Measurements from ENCODE around the gene GFAP.
A peak's percentile ranks its signal among the peaks of the same experiment; 100 is the strongest.
"Not testable (repeated sequence)": the region's sequence is repeated elsewhere in the genome, so short reads cannot be mapped to it uniquely, and the experiment has no call there.

The GFAP gene

GRCh38 chr17:44915321-44915726, at the start of gene GFAP:
Gene GFAP (minus strand): TSS chr17:44915500. CDS start chr17:44915486, 14 bp downstream.
- no peak for DNase-seq

DNA sequence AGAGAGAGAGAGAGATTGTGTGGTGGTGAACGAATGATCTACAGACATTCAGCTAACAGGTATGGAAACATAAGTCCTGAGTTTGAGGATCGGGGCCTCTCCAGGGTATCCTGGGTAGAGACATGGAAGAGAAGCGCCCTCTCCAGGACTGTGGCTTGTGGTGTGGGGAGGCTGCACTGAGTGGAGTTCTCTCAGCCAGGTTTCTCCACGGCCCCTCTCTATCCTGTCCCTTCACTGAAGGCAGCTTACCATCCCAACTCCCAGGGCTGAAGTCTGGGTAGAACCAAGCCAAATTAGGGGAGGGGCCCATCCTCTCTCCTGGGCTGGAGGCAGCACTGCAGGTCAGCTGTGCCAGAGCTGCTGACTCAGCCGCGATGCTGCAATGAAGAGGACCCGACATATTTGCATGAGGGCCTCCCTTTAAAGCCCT, 46.6 kb upstream of the GFAP start:
- DNase-seq, result no peak

DNA sequence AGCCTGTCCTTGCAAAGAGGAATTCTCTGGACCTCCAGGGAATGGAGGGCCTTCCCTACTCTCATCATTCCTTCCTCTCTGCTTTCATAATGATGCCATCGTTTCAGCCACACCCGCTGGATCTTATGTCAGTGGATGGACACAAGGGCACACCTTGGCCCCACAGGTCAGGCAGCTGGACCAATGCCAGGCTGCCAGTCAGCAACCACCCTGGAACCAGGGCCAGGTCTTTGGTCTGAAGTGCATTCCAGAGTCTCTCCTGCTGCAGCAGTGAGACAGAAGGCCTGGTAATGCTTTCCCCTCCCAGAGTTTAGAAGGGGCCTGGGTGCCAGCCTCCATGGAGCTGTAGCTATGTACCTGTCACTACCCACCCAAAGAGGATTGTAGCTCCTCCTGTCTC, 45.4 kb upstream of the GFAP start:
- DNase-seq, result no peak

- DNase-seq, result no peak
Observed at GRCh38 chr17:44959821-44960531, 44.7 kb upstream of the GFAP start.

DNA sequence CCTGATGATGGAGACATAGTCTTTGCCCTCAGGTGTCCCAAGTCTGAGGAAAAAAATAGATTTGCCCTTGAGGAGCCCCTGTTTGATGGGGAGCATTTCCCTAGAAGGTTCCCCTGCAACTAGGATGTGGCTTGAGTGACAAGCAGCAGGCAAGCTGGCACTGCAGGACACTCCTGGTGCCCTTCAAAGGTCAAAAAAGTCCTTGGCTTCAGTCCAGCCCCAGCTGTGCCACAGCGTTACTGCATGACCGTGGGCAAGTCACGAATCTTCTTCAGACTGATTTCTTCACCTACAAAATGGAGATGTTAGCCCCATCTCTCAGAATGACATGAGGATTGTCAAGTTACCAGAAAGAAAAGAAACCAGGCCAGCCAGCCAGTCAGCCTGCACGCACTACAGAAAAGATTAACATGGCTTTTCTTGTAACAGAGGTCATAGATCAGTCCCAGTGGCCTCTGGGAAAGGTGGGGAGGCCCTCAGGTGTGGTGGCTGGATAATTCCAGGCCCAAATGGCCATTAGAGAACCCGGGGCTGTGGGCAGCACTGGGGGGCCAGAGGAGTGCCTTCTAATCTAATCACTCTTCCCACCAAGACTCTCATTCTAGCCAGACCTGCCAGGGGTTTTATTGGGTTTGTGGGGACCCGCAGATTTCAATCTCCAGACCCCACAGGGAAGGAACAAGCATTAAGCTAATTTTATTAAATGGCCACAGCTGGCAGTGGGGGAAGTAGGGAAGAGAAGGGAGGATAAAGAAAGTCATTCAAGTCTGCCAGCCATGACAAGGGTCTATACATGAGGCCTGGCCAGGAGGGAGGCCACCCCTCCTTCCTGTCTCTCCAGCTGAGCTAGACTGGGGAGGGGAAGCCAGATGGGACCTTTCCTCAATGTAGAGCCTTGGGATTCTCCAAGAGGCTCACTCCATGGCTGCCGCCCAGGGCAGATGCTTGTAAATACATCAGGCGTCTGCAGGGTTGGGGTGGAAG, 42.0 kb upstream of the GFAP start:
- no peak for DNase-seq

DNA sequence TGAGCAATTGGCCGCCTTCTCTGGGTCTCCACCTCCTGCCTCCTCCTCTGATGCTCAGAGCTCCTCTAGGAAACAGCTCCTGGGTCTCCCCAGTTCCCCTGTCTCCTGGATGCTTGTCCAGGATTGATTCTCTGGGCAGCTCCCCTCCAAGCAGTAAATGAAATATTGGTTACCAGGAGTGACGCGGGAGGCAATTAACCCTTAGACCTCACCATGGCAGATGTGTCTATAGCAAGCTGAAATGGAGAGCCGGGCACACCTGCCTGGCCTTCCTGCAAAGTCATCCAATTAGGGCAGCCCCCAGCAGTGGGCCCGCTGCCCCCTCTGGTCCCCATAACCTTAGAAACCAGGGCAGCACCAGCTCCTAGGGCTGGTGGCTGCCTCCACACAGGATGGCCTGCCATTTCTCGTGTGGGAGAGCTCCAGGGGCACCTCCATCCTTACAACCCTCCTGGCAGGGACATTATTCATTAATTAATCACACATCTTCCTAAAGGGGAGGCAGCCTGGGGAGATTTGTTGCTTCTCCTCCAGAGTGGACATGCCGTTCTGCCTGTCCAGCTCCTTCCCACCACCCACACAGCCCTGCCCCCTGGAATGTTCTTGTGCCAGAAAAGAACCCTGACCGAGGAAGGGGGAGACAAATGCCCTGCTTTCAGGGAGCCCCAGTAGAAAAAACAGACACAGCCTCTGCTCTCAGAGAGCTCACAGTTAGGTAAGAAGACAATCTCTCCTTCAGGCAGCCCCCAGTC, 40.5 kb upstream of the GFAP start:
- no peak for DNase-seq

DNA sequence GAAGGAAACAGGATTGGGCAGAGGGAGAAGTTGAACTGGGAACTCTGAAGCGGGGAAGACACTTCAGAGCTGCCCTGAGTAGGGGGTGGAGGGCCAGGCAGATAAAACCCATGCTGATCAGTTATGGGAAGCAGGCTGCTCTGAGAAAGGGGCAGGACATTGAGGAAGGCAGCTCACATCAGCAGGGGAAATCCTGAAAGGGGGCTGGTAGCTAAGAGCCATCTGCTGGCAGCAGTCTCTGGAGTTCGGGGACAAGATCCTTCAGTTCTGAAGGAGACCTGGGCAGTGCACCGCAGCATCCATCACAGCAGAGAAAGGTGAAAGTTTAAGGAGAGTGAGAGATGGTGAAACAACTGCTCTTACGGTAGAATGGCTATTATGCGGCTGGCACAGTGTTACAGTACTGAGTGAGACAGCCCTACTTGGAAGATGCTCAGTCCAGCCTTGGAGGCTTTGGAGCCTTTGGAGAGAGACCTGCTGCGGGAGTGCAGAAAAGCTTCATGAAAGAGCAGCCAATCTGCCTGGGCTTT, 37.7 kb upstream of the GFAP start:
- DNase-seq, result no peak

GRCh38 chr17:44948315-44948795, 33.1 kb upstream of the GFAP start:
- no peak for DNase-seq

DNA sequence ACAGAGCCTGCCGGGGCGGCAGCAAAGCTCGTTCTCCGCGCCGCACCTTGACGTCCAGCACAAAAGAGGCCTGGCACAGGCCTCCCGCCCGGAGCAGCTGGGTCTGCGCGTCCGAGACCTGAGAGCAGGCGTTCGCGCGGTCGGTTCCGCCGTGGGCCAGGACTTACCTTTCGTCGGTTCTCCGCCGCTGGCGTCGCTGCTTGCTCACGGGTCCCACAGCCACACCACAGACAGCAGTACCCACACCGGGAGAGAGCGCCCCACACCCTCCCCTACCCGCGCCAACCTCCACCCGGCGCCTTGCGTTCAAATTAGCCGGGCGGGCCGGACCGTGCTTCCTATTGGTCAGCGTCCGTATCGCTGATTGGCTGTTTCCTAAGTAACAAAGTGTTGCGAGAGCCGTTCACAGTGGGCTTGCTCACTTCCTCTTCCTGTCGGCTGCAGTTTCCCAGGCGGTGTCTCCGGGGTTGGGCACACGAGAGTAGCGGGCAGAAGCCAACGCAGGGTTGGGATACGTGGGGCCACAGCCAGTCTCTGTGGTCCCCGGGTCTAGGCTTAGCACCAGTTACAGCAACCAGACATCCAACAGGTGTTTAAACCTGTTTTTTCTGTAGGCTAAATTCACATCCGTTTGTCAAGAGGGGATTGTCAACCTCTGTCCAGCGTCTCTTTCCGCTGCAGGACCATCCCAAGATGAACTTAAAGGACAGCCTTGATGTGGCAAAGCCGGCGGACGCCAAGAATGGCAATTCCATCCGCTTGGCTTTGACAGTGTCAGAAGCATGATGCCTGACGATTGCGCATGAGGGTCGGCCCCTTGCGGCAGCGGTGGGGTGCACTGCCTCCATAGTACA, 32.4 kb upstream of the GFAP start, which contains the start of gene KIF18B:
Gene KIF18B (minus strand): TSS at position 313 of the 854 bp plus-strand sequence. CDS start 11,429 bp downstream, outside the sequence.
- peak; percentile 97 for DNase-seq

DNA sequence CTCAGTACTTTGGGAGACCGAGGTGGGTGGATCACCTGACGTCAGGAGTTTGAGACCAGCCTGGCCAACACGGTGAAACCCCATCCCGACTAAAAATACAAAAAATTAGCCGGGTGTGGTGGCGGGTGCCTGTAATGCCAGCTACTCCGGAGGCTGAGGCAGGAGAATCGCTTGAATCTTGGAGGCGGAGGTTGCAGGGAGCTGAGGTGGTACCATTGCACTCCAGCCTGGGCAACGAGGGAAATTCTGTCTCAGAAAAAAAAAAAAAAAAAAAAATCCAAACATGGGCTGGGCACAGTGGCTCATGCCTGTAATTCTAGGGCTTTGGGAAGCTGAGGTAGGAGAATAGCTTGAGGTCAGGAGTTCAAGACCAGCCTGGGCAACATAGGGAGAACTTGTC, 30.4 kb upstream of the GFAP start:
- not testable (repeated sequence) for DNase-seq

DNA sequence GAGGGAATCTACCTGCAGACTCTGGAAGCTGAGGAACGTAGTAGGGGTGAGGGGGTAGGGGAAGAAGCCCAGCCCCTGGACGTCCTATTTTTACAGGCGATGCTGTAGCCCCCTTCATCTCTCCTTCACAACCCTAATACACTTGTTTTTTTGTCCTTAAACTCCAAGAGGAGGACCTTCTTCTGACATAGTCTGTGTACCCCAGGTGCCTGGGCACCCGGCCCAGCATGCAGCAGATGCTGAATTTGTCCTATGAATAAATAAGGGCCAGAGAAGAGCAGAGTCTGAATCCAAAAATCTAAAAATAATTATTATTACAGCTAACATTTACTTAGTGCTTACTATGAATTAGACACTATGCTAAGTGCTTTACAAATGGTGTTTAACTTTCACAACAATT, 27.2 kb upstream of the GFAP start:
- no peak for DNase-seq

- no peak for DNase-seq
Observed at GRCh38 chr17:44941712-44942331, 26.5 kb upstream of the GFAP start.

GRCh38 chr17:44940768-44941167, 25.5 kb upstream of the GFAP start:
- no peak for DNase-seq

DNA sequence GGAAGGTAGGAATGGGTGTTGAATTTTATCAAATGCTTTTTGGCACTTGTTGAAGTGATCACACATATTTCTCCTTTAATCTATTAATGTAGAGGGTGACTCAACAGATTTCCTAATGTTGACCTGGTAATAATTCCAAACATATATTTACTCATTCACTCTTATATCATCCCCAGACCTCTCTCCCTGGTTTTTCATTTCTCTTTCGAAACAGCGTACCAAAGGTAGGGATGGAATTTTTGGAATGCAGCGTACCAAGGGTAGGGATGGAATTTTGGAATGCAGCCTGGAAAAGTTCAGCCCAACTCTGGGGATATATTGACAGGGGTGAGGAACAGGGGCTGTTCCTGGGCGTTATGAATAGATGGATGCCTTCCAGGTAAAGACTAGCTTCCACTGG, 25.0 kb upstream of the GFAP start:
- DNase-seq, result no peak

- DNase-seq, result no peak
Observed at GRCh38 chr17:44935116-44935515, 19.8 kb upstream of the GFAP start.

- DNase-seq, result no peak
Observed at GRCh38 chr17:44934745-44935105, 19.4 kb upstream of the GFAP start.

DNA sequence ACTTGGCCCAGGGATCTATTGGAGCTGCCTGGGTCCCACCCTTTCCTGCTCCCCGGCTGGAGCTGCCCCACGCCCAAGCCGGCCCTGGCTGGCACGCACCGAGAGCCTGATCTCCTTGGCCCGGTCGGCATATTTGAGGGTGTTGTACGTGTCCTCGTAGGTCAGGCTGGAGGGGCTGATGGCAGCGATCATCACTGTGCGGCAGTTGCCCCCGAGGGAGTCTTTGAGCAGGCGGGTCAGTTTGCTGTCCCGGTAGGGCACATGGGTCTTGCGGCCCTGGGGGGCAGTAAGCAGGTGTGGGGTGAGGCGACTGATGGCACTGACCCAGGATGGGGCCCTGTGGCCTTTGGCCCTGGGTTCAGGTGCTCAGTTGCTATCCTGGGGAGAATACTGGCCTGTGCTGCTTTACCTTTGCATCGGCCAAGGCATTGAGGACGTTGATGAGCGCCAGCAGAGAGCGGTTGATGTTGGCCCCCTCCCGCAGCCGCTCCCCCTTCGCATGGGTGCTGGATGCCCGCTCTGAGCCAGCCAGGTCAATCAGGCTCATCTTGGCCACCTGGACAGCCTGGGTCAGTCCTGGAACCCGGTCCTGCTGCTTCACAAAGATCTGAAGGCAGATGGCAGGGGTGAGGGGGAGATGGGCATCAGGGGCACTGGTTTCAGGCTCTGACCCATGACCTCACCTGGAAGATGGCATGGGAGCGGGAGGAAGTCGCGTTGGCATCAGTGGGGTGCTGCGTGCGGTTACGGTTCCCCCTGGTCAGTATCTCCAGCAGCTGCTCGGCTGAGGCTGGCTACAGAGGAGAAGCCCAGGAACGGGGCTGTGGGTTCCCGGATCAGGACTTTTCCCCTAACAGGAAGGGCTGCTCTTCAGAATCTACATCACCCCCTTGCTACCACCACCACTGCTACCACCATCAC, 18.8 kb upstream of the GFAP start:
- DNase-seq, result no peak

- no peak for DNase-seq
Observed at GRCh38 chr17:44932787-44933097, 17.4 kb upstream of the GFAP start.

- no peak for DNase-seq
Observed at GRCh38 chr17:44932096-44932786, 16.9 kb upstream of the GFAP start.

GRCh38 chr17:44931376-44931775, 16.1 kb upstream of the GFAP start:
- no peak for DNase-seq

All from NCI-H1092 (cell line).